ENCODE measurements around the gene SELENOF. TPM values are rescaled to one million over a fixed set of nuclear protein-coding genes. Genes with fewer than 3 reads are reported as not detected.

Gene SELENOF
- total RNA-seq, 6 experiments from 2014 or later = 95.5 to 130 (median 107) TPM

DNA sequence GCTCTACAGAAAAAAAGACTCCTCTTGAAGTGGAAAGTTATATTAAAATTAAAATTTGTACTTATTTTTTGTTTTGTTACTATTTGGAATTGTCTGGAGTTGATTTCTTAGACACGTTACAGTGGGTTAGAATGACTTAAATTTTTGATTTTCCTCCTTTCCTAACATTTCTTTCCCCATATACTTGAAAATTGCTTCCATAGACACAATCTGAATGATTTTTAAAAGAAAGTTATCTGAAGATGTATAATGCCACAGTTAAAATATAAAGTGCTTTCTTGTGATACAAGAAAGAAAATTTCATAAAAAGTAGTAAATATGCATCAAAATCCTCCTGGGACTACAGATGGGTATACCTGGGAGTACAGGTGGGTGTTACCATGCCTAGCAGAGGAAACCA, 2.8 kb upstream of the SELENOF start:
- Histone ChIP-seq H3K4me3 (no peak overlapping the region), H3K36me3 (no peaks in the 10 kb centered on the region), H3K27me3 (no peaks in the 10 kb centered on the region), H3K9me3 (peaks cover 0 to under 1% (median 0%) of the 10 kb centered on the region in 4 donors), H3K27ac (no peak overlapping the region), H3K4me1 (peaks cover 0 to 18% (median 8%) of the 10 kb centered on the region in 4 donors)
- intact Hi-C loops (cut with DNase I) = no loop called here
- no peak for ATAC-seq
- 54% methylated on average over 1 of the region's 1 CpG for WGBS (ENCODE audit: insufficient coverage, low coverage, low lambda C conversion rate, missing lambda C conversion rate)
- no peak for DNase-seq
- TF ChIP-seq, protein P1, sequence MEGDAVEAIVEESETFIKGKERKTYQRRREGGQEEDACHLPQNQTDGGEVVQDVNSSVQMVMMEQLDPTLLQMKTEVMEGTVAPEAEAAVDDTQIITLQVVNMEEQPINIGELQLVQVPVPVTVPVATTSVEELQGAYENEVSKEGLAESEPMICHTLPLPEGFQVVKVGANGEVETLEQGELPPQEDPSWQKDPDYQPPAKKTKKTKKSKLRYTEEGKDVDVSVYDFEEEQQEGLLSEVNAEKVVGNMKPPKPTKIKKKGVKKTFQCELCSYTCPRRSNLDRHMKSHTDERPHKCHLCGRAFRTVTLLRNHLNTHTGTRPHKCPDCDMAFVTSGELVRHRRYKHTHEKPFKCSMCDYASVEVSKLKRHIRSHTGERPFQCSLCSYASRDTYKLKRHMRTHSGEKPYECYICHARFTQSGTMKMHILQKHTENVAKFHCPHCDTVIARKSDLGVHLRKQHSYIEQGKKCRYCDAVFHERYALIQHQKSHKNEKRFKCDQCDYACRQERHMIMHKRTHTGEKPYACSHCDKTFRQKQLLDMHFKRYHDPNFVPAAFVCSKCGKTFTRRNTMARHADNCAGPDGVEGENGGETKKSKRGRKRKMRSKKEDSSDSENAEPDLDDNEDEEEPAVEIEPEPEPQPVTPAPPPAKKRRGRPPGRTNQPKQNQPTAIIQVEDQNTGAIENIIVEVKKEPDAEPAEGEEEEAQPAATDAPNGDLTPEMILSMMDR (IDR thresholded peaks at IDR 0.05) = no peak
- TF ChIP-seq POLR2A (IDR thresholded peaks at IDR 0.05) = no peak

DNA sequence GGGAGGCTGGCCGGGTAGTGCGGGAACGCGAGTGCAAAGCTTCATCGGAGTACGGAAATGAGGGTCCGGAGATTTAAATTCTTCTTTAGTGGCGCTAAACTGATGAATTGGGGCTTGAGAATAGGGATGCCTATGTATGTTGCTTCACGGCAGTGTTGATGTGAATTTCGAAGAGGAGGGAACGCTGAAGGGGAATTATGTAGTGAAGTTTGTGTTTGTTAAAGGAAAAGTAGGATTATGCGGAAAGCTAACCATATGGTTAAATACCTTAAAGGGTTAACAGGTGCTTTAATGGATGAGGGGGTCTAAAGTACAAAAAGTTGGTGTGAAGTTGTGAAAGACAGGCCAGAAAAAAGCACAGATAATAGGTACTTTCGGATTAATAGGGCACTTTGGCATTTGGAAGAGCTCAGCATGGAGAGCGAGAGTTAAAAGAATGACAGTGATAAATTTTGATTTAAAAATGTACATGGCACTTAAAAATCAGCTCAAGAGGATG, 1.9 kb upstream of the SELENOF start:
- H3K27ac ChIP-seq = peak overlapping the region; percentile 67 to 77 (median 72)
- intact Hi-C loops (cut with DNase I) = no loop called here
- H3K9me3 ChIP-seq = no peaks in the 10 kb centered on the region
- H3K4me1 ChIP-seq = peaks cover 0 to 18% (median 8%) of the 10 kb centered on the region in 4 donors
- no peaks in the 10 kb centered on the region for H3K36me3 ChIP-seq
- ATAC-seq (no peak), DNase-seq (no peak)
- H3K27me3 ChIP-seq = no peaks in the 10 kb centered on the region
- TF ChIP-seq, protein P1 (IDR thresholded peaks at IDR 0.05) = no peak
- TF ChIP-seq POLR2A (IDR thresholded peaks at IDR 0.05) = no peak
- 1% methylated on average over 14 of the region's 14 CpGs for WGBS (ENCODE audit: insufficient coverage, low coverage, low lambda C conversion rate, missing lambda C conversion rate)
- peak overlapping the region; percentile 75 to 82 (median 80) for H3K4me3 ChIP-seq

DNA sequence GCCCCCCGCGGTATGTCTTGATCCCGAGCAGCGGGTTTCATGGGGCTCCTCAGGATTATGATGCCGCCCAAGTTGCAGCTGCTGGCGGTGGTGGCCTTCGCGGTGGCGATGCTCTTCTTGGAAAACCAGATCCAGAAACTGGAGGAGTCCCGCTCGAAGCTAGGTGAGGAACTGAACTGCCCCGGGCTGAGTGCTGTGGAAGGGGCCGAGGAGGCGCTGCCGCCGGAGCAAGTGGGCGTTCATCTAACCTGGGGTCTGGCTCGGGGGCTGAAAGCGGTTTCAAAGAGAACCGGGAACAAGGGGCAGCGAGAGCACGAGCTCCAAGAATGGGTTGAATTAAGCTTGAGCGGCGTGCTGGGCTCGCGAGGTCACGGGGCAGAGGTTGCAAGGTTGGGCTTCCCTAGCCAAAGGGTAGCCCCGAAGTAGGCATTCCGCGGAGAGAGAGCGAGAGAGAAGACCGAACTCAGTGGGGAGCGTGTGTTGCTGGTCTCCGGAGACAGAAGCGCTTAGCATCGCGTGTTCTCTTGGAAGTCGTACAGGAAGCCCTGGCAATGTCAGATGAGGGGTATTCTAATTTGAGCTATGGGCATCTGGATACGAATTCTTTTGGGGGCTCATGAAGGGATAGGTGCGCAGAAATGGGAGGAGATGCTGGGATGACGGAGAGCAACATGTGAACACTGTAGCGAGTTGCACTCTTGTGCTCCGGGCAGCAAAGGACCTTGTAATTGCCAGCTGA, 1.2 kb upstream of the SELENOF start:
- H3K4me3 ChIP-seq = peak overlapping the region; percentile 75 to 82 (median 80)
- intact Hi-C loops (cut with DNase I) = no loop called here
- peak overlapping the region; percentile 67 to 77 (median 72) for H3K27ac ChIP-seq
- H3K27me3 ChIP-seq = no peaks in the 10 kb centered on the region
- WGBS (ENCODE audit: insufficient coverage, low coverage, low lambda C conversion rate, missing lambda C conversion rate) = 0% methylated on average over 27 of the region's 43 CpGs
- H3K36me3 ChIP-seq = no peaks in the 10 kb centered on the region
- DNase-seq (peak; percentile 56 to 76 (median 72)), ATAC-seq (peak; percentile 42 to 53 (median 49))
- TF ChIP-seq, protein P1 (IDR thresholded peaks at IDR 0.05) = no peak
- no peak for TF ChIP-seq POLR2A (IDR thresholded peaks at IDR 0.05)
- peaks cover 0 to 18% (median 8%) of the 10 kb centered on the region in 4 donors for H3K4me1 ChIP-seq
- H3K9me3 ChIP-seq = no peaks in the 10 kb centered on the region

DNA sequence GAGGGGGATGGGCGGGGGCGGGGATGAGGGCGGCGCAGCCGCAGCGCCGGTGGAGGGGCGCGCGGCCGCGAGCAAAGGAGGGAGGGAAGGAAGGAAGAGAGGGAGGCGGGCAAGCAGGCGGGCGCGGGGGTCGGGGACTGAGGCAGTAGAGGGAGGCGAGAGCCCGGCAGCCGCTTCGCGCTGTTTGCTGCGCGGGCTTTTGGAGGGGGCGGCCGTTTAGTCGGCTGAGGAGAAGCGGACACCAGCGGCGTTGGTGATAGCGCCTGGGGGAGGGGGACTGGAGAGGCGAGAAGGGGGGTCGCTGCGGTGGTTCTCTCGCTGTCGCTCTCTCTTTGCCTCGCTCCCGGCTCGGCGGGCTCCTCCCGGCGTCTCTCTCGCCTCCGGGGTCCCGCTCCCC, 673 bp upstream of the SELENOF start, which contains the start of gene HS2ST1:
TSS of gene HS2ST1 (plus strand) at position 35 of the 397 bp plus-strand sequence.
- H3K9me3 ChIP-seq = no peaks in the 10 kb centered on the region
- no peaks in the 10 kb centered on the region for H3K36me3 ChIP-seq
- H3K4me1 ChIP-seq = peaks cover 0 to 18% (median 8%) of the 10 kb centered on the region in 4 donors
- no peaks in the 10 kb centered on the region for H3K27me3 ChIP-seq
- H3K4me3 ChIP-seq = peak within 1 kb of the TSS; percentile 75 to 90 (median 83)
- DNase-seq = no peak
- ATAC-seq = no peak
- peak within 1 kb of the TSS; percentile 87 to 91 (median 91) for H3K27ac ChIP-seq
- TF ChIP-seq, protein P1 (IDR thresholded peaks at IDR 0.05) = no peak
- TF ChIP-seq POLR2A (IDR thresholded peaks at IDR 0.05) = peak; percentile 27
- 0% methylated on average over 9 of the region's 45 CpGs for WGBS (ENCODE audit: insufficient coverage, low coverage, low lambda C conversion rate, missing lambda C conversion rate)
- intact Hi-C loops (cut with DNase I) = no loop called here
